ENCODE data around the gene RALGAPB.

- TF ChIP-seq CTCF (conservative IDR thresholded peaks at IDR 0.05; ENCODE audit: low read depth, low read length) (no peak), EZH2 (IDR thresholded peaks at IDR 0.05; ENCODE audit: low read length, unreplicated experiment) (no peak), EZH2phosphoT487 (IDR thresholded peaks at IDR 0.05; ENCODE audit: borderline replicate concordance, low read length) (no peak)
Measured at GRCh38 chr20:38534756-38535155, 62.1 kb downstream of the RALGAPB start.
